Esophagus muscularis mucosa (tissue), 4 donors: ENCODE data around the gene CHMP2B. TPM values are rescaled to one million over a fixed set of nuclear protein-coding genes. Genes with fewer than 3 reads are reported as not detected.
A peak's percentile ranks its signal among the peaks of the same experiment; 100 is the strongest.

ENCODE experiments used
- DNase-seq: peaks from one replicate; pipeline ENCODE4 v3.0.0-alpha.2; 2017; ENCODE audit errors: extremely low spot score
- H3K27ac ChIP-seq, 4 donors: fragments of 200-600 bp; sonication (generic); replicated peaks in 1 of 4; 1 replicate in 3 of 4; 2 replicates in 1 of 4; pipeline ENCODE4 v1.5.1; 2016 to 2019; ENCODE audit warnings: mild to moderate bottlenecking in 1 of 4
- H3K27me3 ChIP-seq, 4 donors: fragments of 200-600 bp; sonication (generic); one replicate each; pipeline versions ENCODE4 v1.5.1 to v1.6.0; 2016 to 2019
- H3K36me3 ChIP-seq, 4 donors: fragments of 200-600 bp; sonication (generic); one replicate each; pipeline ENCODE4 v1.5.1; 2016 to 2019
- H3K4me1 ChIP-seq, 4 donors: fragments of 200-600 bp; sonication (generic); one replicate each; pipeline ENCODE4 v1.5.1; 2016 to 2019
- H3K4me3 ChIP-seq, 4 donors: fragments of 200-600 bp; sonication (generic); 1 replicate in 2 of 4; 2 replicates in 2 of 4; pipeline ENCODE4 v1.5.1; 2016 to 2019; ENCODE audit warnings: mild to moderate bottlenecking in 4 of 4, moderate library complexity in 1 of 4
- H3K9me3 ChIP-seq, 4 donors: fragments of 200-600 bp; sonication (generic); 1 replicate in 3 of 4; 2 replicates in 1 of 4; pipeline ENCODE4 v1.5.1; 2016 to 2019
- CTCF ChIP-seq, 3 experiments: fragments of 200-600 bp in 2 of 3; fragments of 450-650 bp in 1 of 3; sonication (generic) in 2 of 3; IDR thresholded peaks; one replicate each; pipeline ENCODE4 v1.5.1; 2017 to 2019; ENCODE audit warnings: antibody characterized with exemption in 3 of 3, mild to moderate bottlenecking in 2 of 3, moderate library complexity in 1 of 3
- EP300 ChIP-seq: sonication (generic); formaldehyde crosslinking; IDR thresholded peaks from one replicate; pipeline ENCODE4 v1.6.1; 2017; ENCODE audit warnings: antibody characterized with exemption
- POLR2A ChIP-seq: fragments of 450-650 bp; IDR thresholded peaks from one replicate; pipeline ENCODE4 v1.6.1; 2017; ENCODE audit warnings: antibody characterized with exemption, moderate library complexity, mild to moderate bottlenecking, low read depth
- POLR2AphosphoS5 ChIP-seq, 2 donors: sonication (generic); formaldehyde crosslinking; IDR thresholded peaks; one replicate each; pipeline ENCODE4 v1.6.1; 2017; ENCODE audit warnings: antibody characterized with exemption in 2 of 2
- WGBS: methylation state at CpG from one replicate; pipeline ENCODE4 v1.1.5; 2018; 5-methylcytosine and 5-hydroxymethylcytosine counted together
- intact Hi-C: fragments of 100-400 bp; cut with DNase I; formaldehyde crosslinking; loops from one replicate; pipeline ENCODE4 v1.15.1; 2023
- total RNA-seq, 4 donors: library from RNA; depleted of rRNA; stranded (reverse); fragments of >200 nt; gene quantifications; one replicate each; pipeline versions ENCODE4 v1.1.0 to v1.2.1, GENCODE V29; 2016

The CHMP2B gene
- total RNA-seq, 4 donors from 2014 or later: 32.6 to 50.1 (median 44.9) TPM

GRCh38 chr3:87248831-87249230 lies 21.7 kb downstream of the CHMP2B start:
- H3K36me3 ChIP-seq: peaks cover 9 to 53% (median 26%) of the 10 kb centered on the region in 4 donors
- H3K4me1 ChIP-seq: peaks cover 0 to 7% (median 2%) of the 10 kb centered on the region in 4 donors
- no peak overlapping the region for H3K27ac ChIP-seq
- H3K4me3 ChIP-seq: no peak overlapping the region
- WGBS: 100% methylated on average over 1 of the region's 1 CpG
- intact Hi-C loops: no loop called here
- no peak for DNase-seq
- no peaks in the 10 kb centered on the region for H3K9me3 ChIP-seq
- H3K27me3 ChIP-seq: no peaks in the 10 kb centered on the region
- TF ChIP-seq CTCF (IDR thresholded peaks at IDR 0.05) (no peak), POLR2AphosphoS5 (IDR thresholded peaks at IDR 0.05) (no peak), POLR2A (no peak), EP300 (no peak)

GRCh38 chr3:87250009-87250408 lies 22.9 kb downstream of the CHMP2B start:
- Histone ChIP-seq H3K27ac (no peak overlapping the region), H3K4me3 (no peak overlapping the region), H3K27me3 (no peaks in the 10 kb centered on the region), H3K4me1 (peaks cover 0 to 7% (median 2%) of the 10 kb centered on the region in 4 donors), H3K9me3 (no peaks in the 10 kb centered on the region), H3K36me3 (peaks cover 9 to 61% (median 31%) of the 10 kb centered on the region in 4 donors)
- DNase-seq: no peak
- TF ChIP-seq CTCF (IDR thresholded peaks at IDR 0.05) (no peak), POLR2AphosphoS5 (IDR thresholded peaks at IDR 0.05) (no peak)
- WGBS: 98% methylated on average over 1 of the region's 1 CpG
- intact Hi-C loops: no loop called here

- H3K4me1 ChIP-seq: no peaks in the 10 kb centered on the region
- intact Hi-C loops: no loop called here
- 50% methylated on average over 4 of the region's 4 CpGs for WGBS
- H3K27me3 ChIP-seq: no peaks in the 10 kb centered on the region
- H3K4me3 ChIP-seq: no peak overlapping the region
- no peak for TF ChIP-seq POLR2AphosphoS5 (IDR thresholded peaks at IDR 0.05)
- TF ChIP-seq POLR2A: no peak
- TF ChIP-seq CTCF (IDR thresholded peaks at IDR 0.05): peak; percentile 35 to 63 (median 48)
- TF ChIP-seq EP300: no peak
- no peak for DNase-seq
- no peak overlapping the region for H3K27ac ChIP-seq
- no peaks in the 10 kb centered on the region for H3K9me3 ChIP-seq
- H3K36me3 ChIP-seq: peaks cover 0 to 10% (median 1%) of the 10 kb centered on the region in 4 donors
Observed at GRCh38 chr3:87260270-87260669, 33.2 kb downstream of the CHMP2B start.

GRCh38 chr3:87261925-87262324 lies 34.8 kb downstream of the CHMP2B start:
- no peaks in the 10 kb centered on the region for H3K9me3 ChIP-seq
- H3K36me3 ChIP-seq: no peaks in the 10 kb centered on the region
- WGBS: 50% methylated on average over 2 of the region's 2 CpGs
- no peak overlapping the region for H3K4me3 ChIP-seq
- H3K27me3 ChIP-seq: no peaks in the 10 kb centered on the region
- TF ChIP-seq POLR2AphosphoS5 (IDR thresholded peaks at IDR 0.05) (no peak), POLR2A (no peak), CTCF (IDR thresholded peaks at IDR 0.05) (no peak), EP300 (no peak)
- H3K4me1 ChIP-seq: no peaks in the 10 kb centered on the region
- no peak for DNase-seq
- H3K27ac ChIP-seq: no peak overlapping the region
- intact Hi-C loops: no loop called here

- Histone ChIP-seq H3K4me1 (no peaks in the 10 kb centered on the region), H3K36me3 (no peaks in the 10 kb centered on the region), H3K27ac (no peak overlapping the region), H3K4me3 (no peak overlapping the region), H3K27me3 (no peaks in the 10 kb centered on the region), H3K9me3 (no peaks in the 10 kb centered on the region)
- no peak for TF ChIP-seq CTCF (IDR thresholded peaks at IDR 0.05)
- TF ChIP-seq POLR2AphosphoS5 (IDR thresholded peaks at IDR 0.05): no peak
- TF ChIP-seq POLR2A: no peak
- no peak for TF ChIP-seq EP300
- WGBS: 84% methylated on average over 8 of the region's 8 CpGs
- intact Hi-C loops: no loop called here
- no peak for DNase-seq
Observed at GRCh38 chr3:87267953-87268645, 41.0 kb downstream of the CHMP2B start.
